ENCODE measurements around the gene CCDC171. TPM values are rescaled to one million over a fixed set of nuclear protein-coding genes. Genes with fewer than 3 reads are reported as not detected.
"Not testable (repeated sequence)": the region's sequence is repeated elsewhere in the genome, so short reads cannot be mapped to it uniquely, and the experiment has no call there.

CCDC171 gene
- total RNA-seq, 3 donors from 2014 or later (not counting 1 experiment from before 2014, with no cell fraction given), result 1.5 to 2.6 (median 2.2) TPM

GRCh38 chr9:15670894-15671293 lies 118.1 kb downstream of the CCDC171 start:
- ATAC-seq (no peak), DNase-seq (no peak)
- no peaks in the 10 kb centered on the region for H3K27me3 ChIP-seq (ENCODE audit: control insufficient read depth, insufficient read depth, low read length)
- H3K4me3 ChIP-seq (ENCODE audit: low read length), result no peak overlapping the region
- H3K36me3 ChIP-seq (ENCODE audit: control insufficient read depth, insufficient read depth, low read length), result no peaks in the 10 kb centered on the region
- TF ChIP-seq, protein P1, sequence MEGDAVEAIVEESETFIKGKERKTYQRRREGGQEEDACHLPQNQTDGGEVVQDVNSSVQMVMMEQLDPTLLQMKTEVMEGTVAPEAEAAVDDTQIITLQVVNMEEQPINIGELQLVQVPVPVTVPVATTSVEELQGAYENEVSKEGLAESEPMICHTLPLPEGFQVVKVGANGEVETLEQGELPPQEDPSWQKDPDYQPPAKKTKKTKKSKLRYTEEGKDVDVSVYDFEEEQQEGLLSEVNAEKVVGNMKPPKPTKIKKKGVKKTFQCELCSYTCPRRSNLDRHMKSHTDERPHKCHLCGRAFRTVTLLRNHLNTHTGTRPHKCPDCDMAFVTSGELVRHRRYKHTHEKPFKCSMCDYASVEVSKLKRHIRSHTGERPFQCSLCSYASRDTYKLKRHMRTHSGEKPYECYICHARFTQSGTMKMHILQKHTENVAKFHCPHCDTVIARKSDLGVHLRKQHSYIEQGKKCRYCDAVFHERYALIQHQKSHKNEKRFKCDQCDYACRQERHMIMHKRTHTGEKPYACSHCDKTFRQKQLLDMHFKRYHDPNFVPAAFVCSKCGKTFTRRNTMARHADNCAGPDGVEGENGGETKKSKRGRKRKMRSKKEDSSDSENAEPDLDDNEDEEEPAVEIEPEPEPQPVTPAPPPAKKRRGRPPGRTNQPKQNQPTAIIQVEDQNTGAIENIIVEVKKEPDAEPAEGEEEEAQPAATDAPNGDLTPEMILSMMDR (IDR thresholded peaks at IDR 0.05), result no peak
- intact Hi-C loops (cut with micrococcal nuclease), result no loop called here
- no peaks in the 10 kb centered on the region for H3K4me1 ChIP-seq (ENCODE audit: control insufficient read depth, insufficient read depth, low read length)
- no peak overlapping the region for H3K27ac ChIP-seq (ENCODE audit: low read length)
- no peaks in the 10 kb centered on the region for H3K27me3 Mint-ChIP-seq (ENCODE audit: low read depth in 2 of 2)
- no peaks in the 10 kb centered on the region for H3K9me3 ChIP-seq (ENCODE audit: control insufficient read depth, insufficient read depth, low read length)
- over 99% methylated on average over 6 of the region's 7 CpGs for WGBS (ENCODE audit: insufficient coverage)
- no peak overlapping the region for H3K27ac Mint-ChIP-seq
- no peaks in the 10 kb centered on the region for H3K4me1 Mint-ChIP-seq
- H3K9me3 Mint-ChIP-seq, result peaks cover 3 to 8% of the 10 kb centered on the region in 2 donors
- H3K4me3 Mint-ChIP-seq, result no peak overlapping the region
- H3K36me3 Mint-ChIP-seq, result no peaks in the 10 kb centered on the region

GRCh38 chr9:15693701-15694100 lies 140.9 kb downstream of the CCDC171 start:
- no peaks in the 10 kb centered on the region for H3K9me3 ChIP-seq (ENCODE audit: control insufficient read depth, insufficient read depth, low read length)
- TF ChIP-seq, protein P1 (IDR thresholded peaks at IDR 0.05), result no peak
- Mint-ChIP-seq H3K4me1 (no peaks in the 10 kb centered on the region), H3K36me3 (no peaks in the 10 kb centered on the region), H3K27me3 (ENCODE audit: low read depth in 2 of 2) (no peaks in the 10 kb centered on the region), H3K9me3 (peaks cover 0 to 2% of the 10 kb centered on the region in 2 donors), H3K4me3 (no peak overlapping the region), H3K27ac (no peak overlapping the region)
- ATAC-seq, result no peak
- DNase-seq, result no peak
- no peak overlapping the region for H3K4me3 ChIP-seq (ENCODE audit: low read length)
- H3K36me3 ChIP-seq (ENCODE audit: control insufficient read depth, insufficient read depth, low read length), result no peaks in the 10 kb centered on the region
- no peaks in the 10 kb centered on the region for H3K27me3 ChIP-seq (ENCODE audit: control insufficient read depth, insufficient read depth, low read length)
- H3K27ac ChIP-seq (ENCODE audit: low read length), result no peak overlapping the region
- H3K4me1 ChIP-seq (ENCODE audit: control insufficient read depth, insufficient read depth, low read length), result no peaks in the 10 kb centered on the region
- intact Hi-C loops (cut with micrococcal nuclease), result no loop called here

GRCh38 chr9:15696979-15697378 lies 144.1 kb downstream of the CCDC171 start:
- Mint-ChIP-seq H3K9me3 (peaks cover 2 to 5% of the 10 kb centered on the region in 2 donors), H3K4me3 (no peak overlapping the region), H3K36me3 (no peaks in the 10 kb centered on the region), H3K4me1 (no peaks in the 10 kb centered on the region), H3K27ac (no peak overlapping the region), H3K27me3 (ENCODE audit: low read depth in 2 of 2) (no peaks in the 10 kb centered on the region)
- Histone ChIP-seq H3K4me1 (ENCODE audit: control insufficient read depth, insufficient read depth, low read length) (no peaks in the 10 kb centered on the region), H3K27ac (ENCODE audit: low read length) (no peak overlapping the region), H3K9me3 (ENCODE audit: control insufficient read depth, insufficient read depth, low read length) (no peaks in the 10 kb centered on the region), H3K4me3 (ENCODE audit: low read length) (no peak overlapping the region), H3K36me3 (ENCODE audit: control insufficient read depth, insufficient read depth, low read length) (no peaks in the 10 kb centered on the region), H3K27me3 (ENCODE audit: control insufficient read depth, insufficient read depth, low read length) (no peaks in the 10 kb centered on the region)
- no peak for DNase-seq
- intact Hi-C loops (cut with micrococcal nuclease), result no loop called here
- WGBS (ENCODE audit: insufficient coverage), result 24% methylated on average over 1 of the region's 1 CpG
- TF ChIP-seq, protein P1 (IDR thresholded peaks at IDR 0.05), result no peak
- no peak for ATAC-seq

GRCh38 chr9:15697446-15697851 lies 144.6 kb downstream of the CCDC171 start:
- H3K36me3 Mint-ChIP-seq, result no peaks in the 10 kb centered on the region

DNA sequence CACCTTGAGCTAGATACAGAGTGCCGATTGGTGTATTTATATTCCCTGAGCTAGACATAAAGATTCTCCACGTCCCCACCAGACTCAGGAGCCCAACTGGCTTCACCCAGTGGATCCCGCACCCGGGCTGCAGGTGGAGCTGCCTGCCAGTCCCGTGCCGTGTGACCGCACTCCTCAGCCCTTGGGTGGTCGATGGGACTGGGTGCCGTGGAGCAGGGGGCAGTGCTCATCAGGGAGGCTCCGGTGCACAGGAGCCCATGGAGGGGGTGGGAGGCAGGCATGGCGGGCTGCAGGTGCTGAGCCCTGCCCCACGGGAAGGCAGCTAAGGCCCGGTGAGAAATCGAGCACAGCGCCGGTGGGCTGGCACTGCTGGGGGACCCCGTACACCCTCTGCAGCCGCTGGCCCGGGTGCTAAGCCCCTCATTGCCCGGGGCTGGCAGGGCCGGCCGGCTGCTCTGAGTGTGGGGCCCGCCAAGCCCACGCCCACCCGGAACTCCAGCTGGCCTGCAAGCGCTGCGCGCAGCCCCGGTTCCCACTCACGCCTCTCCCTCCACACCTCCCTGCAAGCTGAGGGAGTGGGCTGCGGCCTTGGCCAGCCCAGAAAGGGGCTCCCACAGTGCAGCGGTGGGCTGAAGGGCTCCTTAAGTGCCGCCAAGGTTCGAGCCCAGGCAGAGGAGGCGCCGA lies 147.2 kb downstream of the CCDC171 start:
- H3K4me3 Mint-ChIP-seq; H3K4me1 Mint-ChIP-seq; H3K4me3 ChIP-seq (ENCODE audit: low read length); H3K9me3 Mint-ChIP-seq; H3K36me3 Mint-ChIP-seq; H3K27ac ChIP-seq (ENCODE audit: low read length); ATAC-seq; DNase-seq; H3K36me3 ChIP-seq (ENCODE audit: control insufficient read depth, insufficient read depth, low read length); intact Hi-C loops (cut with micrococcal nuclease); H3K9me3 ChIP-seq (ENCODE audit: control insufficient read depth, insufficient read depth, low read length); H3K4me1 ChIP-seq (ENCODE audit: control insufficient read depth, insufficient read depth, low read length); H3K27me3 ChIP-seq (ENCODE audit: control insufficient read depth, insufficient read depth, low read length); H3K27me3 Mint-ChIP-seq (ENCODE audit: low read depth in 2 of 2); H3K27ac Mint-ChIP-seq: not testable (repeated sequence)
- WGBS (ENCODE audit: insufficient coverage), result 95% methylated on average over 36 of the region's 36 CpGs

More at GRCh38 chr9:15697446-15697851, 144.6 kb downstream of the CCDC171 start:
- Mint-ChIP-seq H3K27ac (no peak overlapping the region), H3K9me3 (peaks cover 2 to 5% of the 10 kb centered on the region in 2 donors), H3K4me3 (no peak overlapping the region), H3K4me1 (no peaks in the 10 kb centered on the region), H3K27me3 (ENCODE audit: low read depth in 2 of 2) (no peaks in the 10 kb centered on the region)
- TF ChIP-seq, protein P1 (IDR thresholded peaks at IDR 0.05), result no peak
- intact Hi-C loops (cut with micrococcal nuclease), result no loop called here
- no CpG with 5 or more reads among the region's 2 CpGs for WGBS (ENCODE audit: insufficient coverage)
- Histone ChIP-seq H3K9me3 (ENCODE audit: control insufficient read depth, insufficient read depth, low read length) (no peaks in the 10 kb centered on the region), H3K27ac (ENCODE audit: low read length) (no peak overlapping the region), H3K27me3 (ENCODE audit: control insufficient read depth, insufficient read depth, low read length) (no peaks in the 10 kb centered on the region), H3K36me3 (ENCODE audit: control insufficient read depth, insufficient read depth, low read length) (no peaks in the 10 kb centered on the region), H3K4me1 (ENCODE audit: control insufficient read depth, insufficient read depth, low read length) (no peaks in the 10 kb centered on the region), H3K4me3 (ENCODE audit: low read length) (no peak overlapping the region)
- DNase-seq (no peak), ATAC-seq (no peak)
